Neutrophil (primary cell): ENCODE results near the gene LDLRAD4.

ENCODE experiments used
- H3K27ac ChIP-seq: fragments of 200-600 bp; sonication (generic); 2 replicates; pipeline ENCODE4 v1.5.1; 2016; ENCODE audit warnings: mild to moderate bottlenecking, moderate library complexity
- H3K27me3 ChIP-seq: fragments of 200-600 bp; sonication (generic); 2 replicates; pipeline ENCODE4 v1.6.0; 2016; ENCODE audit warnings: mild to moderate bottlenecking
- H3K36me3 ChIP-seq: fragments of 200-600 bp; sonication (generic); 2 replicates; pipeline ENCODE4 v1.5.1; 2017
- H3K4me1 ChIP-seq, 2 experiments: fragments of 200-600 bp in 1 of 2; sonication (generic) in 1 of 2; 1 replicate in 1 of 2; 2 replicates in 1 of 2; pipeline versions ENCODE4 v1.5.1 to v1.6.1; 2013 to 2016; ENCODE audit warnings: low read depth in 1 of 2, low read length in 1 of 2, mild to moderate bottlenecking in 1 of 2, moderate library complexity in 1 of 2; ENCODE audit not compliant: control insufficient read depth in 1 of 2, insufficient read depth in 1 of 2
- H3K4me3 ChIP-seq, 2 experiments: fragments of 200-600 bp in 1 of 2; sonication (generic) in 1 of 2; 1 replicate in 1 of 2; 2 replicates in 1 of 2; pipeline ENCODE4 v1.5.1; 2013 to 2016; ENCODE audit warnings: low read depth in 1 of 2, low read length in 1 of 2, mild to moderate bottlenecking in 1 of 2, moderate library complexity in 1 of 2
- H3K9me3 ChIP-seq: fragments of 200-600 bp; sonication (generic); 2 replicates; pipeline ENCODE4 v1.5.1; 2016
- TF ChIP-seq, protein P1 (sequence below): fragments of 200-600 bp; sonication (generic); IDR thresholded peaks from 2 replicates; pipeline ENCODE4 v1.5.1; 2016; ENCODE audit warnings: antibody characterized with exemption

The LDLRAD4 gene

DNA sequence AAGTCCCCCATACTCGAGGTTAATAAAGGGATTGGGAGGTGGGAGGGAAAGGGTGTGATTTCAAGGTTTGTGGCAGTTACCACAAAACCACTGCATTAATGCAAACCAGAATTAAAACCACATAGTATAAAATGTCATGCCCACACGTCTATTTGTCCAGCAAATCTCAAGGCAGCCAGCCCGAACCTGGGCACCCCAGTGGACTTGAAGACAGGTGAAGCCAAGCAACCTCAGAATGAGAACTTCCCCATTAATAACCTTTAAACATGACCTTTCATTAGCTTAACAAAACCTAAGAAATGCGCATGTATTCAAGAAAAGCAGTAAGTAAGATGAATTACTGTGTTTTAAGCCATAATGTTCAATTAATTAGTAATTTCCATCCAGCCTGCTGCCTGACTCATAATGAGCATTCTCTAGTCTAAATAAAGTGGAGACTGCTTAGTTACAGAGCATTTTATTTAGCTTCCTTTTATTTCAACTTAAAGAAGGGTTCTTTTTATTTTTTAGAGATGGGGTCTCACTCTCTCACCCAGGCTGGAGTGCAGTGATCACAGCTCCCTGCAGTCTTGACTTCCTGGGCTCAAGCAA is 278.2 kb downstream of the LDLRAD4 start:
- Histone ChIP-seq H3K4me3 (no peak overlapping the region), H3K27me3 (peaks cover 10% of the 10 kb centered on the region), H3K4me1 (peaks cover under 1% of the 10 kb centered on the region in 2 experiments), H3K27ac (no peak overlapping the region), H3K36me3 (peaks cover 21% of the 10 kb centered on the region), H3K9me3 (peaks cover 5% of the 10 kb centered on the region)
- TF ChIP-seq, protein P1, sequence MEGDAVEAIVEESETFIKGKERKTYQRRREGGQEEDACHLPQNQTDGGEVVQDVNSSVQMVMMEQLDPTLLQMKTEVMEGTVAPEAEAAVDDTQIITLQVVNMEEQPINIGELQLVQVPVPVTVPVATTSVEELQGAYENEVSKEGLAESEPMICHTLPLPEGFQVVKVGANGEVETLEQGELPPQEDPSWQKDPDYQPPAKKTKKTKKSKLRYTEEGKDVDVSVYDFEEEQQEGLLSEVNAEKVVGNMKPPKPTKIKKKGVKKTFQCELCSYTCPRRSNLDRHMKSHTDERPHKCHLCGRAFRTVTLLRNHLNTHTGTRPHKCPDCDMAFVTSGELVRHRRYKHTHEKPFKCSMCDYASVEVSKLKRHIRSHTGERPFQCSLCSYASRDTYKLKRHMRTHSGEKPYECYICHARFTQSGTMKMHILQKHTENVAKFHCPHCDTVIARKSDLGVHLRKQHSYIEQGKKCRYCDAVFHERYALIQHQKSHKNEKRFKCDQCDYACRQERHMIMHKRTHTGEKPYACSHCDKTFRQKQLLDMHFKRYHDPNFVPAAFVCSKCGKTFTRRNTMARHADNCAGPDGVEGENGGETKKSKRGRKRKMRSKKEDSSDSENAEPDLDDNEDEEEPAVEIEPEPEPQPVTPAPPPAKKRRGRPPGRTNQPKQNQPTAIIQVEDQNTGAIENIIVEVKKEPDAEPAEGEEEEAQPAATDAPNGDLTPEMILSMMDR, result no peak

DNA sequence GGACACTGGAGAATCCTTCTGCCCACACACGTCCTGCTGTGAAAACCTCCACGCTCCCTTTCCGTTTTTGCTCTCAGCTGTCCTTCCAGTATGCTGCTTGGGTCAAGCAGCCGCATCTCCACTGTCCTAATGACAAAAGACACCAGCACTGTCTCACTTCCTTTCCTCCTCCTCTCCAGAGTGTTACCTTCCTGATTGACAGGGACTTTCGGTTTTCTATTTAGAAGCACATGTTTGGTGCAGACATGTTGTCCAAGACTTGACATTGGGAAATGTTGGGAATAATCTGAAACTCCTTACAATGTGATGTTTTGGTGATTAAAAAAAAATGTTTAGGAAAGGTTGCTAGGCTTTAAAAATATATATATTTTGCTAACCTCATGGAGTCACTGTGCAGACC is 281.2 kb downstream of the LDLRAD4 start:
- Histone ChIP-seq H3K36me3 (peaks cover 11% of the 10 kb centered on the region), H3K27ac (no peak overlapping the region), H3K4me3 (no peak overlapping the region), H3K4me1 (peaks cover 4 to 5% of the 10 kb centered on the region in 2 experiments), H3K9me3 (peaks cover 5% of the 10 kb centered on the region), H3K27me3 (peaks cover 16% of the 10 kb centered on the region)
- TF ChIP-seq, protein P1, result no peak

DNA sequence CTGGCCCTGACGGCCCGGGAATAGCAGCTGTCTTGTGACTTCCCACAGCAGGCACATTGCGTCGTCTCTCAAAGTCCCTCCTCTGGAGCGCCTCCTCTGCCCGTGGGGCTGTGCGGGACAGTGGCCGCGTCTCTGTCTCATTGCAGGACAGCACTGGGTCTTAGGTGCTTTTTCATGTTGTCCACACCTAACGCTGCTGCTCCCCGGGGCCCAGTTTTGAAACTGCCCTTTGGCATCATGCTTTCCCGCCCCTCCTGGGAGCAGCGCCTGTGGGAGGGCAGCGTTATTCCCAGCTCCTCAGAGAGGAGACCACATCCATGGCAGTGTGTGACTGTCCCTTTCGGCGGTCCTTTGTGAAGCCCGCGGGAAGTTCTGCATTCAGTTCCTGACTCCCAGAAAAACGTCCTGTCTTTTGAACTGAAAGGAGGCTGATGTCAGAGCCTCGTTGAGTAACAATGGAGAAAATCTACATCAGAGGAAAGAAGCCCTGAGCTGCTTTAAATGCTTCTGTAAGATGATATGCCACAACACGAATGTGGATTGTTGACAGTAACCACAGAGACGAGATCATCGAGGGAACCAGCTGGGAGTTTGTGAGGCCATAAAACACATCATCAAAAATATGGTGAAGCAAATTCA is 281.8 kb downstream of the LDLRAD4 start:
- peaks cover 5% of the 10 kb centered on the region for H3K9me3 ChIP-seq
- H3K36me3 ChIP-seq, result peaks cover 11% of the 10 kb centered on the region
- TF ChIP-seq, protein P1, result no peak
- peaks cover 16% of the 10 kb centered on the region for H3K27me3 ChIP-seq
- no peak overlapping the region for H3K27ac ChIP-seq
- H3K4me1 ChIP-seq, result peaks cover 4 to 5% of the 10 kb centered on the region in 2 experiments
- no peak overlapping the region for H3K4me3 ChIP-seq

DNA sequence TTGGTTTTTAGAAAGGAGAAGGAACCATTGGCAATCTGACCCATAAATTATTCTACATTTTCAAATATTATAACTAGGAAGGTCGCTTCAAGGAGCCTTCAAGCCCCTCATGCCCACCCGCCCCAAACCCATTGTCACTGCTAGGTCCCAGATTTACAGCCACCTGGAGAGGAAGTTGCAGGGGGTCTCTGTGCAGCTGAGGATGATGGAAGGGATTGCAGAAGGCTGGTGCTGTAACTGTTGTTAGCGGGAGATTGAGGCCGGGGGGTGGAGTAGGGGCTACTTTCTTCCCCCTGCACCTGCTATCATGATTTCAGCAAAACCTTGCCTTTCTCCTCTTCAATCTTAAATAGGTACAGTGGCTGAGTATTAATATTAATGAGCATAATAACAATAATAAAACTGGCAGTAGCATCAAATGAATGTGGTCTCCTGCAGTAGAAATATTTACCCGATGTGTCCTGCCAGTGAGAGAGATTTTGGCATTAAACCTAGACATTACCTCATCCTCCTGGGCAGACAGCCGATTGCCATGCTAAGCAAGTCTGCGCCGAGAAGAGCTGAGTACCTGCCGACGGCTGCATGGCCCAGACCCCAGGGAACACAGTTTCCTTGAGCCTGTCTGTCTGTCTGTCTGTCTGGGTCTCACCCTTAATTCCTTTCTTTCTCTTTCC is 282.4 kb downstream of the LDLRAD4 start:
- peaks cover 4 to 5% of the 10 kb centered on the region in 2 experiments for H3K4me1 ChIP-seq
- peaks cover 16% of the 10 kb centered on the region for H3K27me3 ChIP-seq
- TF ChIP-seq, protein P1, result no peak
- H3K36me3 ChIP-seq, result peaks cover 6% of the 10 kb centered on the region
- peaks cover 5% of the 10 kb centered on the region for H3K9me3 ChIP-seq
- no peak overlapping the region for H3K4me3 ChIP-seq
- H3K27ac ChIP-seq, result no peak overlapping the region

DNA sequence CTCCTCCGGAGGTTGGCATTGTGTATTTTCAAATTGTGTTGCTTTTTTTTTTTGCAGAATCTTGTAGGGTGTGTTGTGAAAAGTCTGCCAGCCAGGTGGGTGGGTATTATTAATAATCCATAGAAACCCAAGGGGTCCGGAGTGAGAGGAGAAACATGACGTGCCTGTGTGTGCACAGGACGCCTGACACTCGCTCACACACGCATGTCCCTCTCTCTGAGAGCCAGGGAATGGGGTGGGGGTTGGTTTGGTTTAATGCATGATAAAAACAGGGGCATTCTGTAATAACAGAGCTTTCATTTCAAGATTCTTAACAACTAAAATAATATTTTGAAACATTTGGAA is 283.0 kb downstream of the LDLRAD4 start:
- TF ChIP-seq, protein P1, result no peak
- Histone ChIP-seq H3K4me3 (no peak overlapping the region), H3K4me1 (peaks cover 4 to 5% of the 10 kb centered on the region in 2 experiments), H3K36me3 (peaks cover 5% of the 10 kb centered on the region), H3K27ac (no peak overlapping the region), H3K9me3 (peaks cover 5% of the 10 kb centered on the region), H3K27me3 (peaks cover 16% of the 10 kb centered on the region)
